Choroid plexus epithelial cell (primary cell): ENCODE data around the gene SND1.

Source experiments
- DNase-seq: peaks from one replicate; pipeline ENCODE4 v3.0.0-alpha.2; 2010; ENCODE audit warnings: low read depth
- H3K4me3 ChIP-seq: 2 replicates; pipeline ENCODE4 v1.5.1; 2011; ENCODE audit warnings: low read depth, mild to moderate bottlenecking, control low read depth, low read length, moderate library complexity
- TF ChIP-seq, protein P1 (sequence below): conservative IDR thresholded peaks from 2 replicates; pipeline ENCODE4 v1.5.1; 2011; ENCODE audit warnings: low read depth, mild to moderate bottlenecking, control low read depth, inconsistent platforms, low read length, moderate library complexity

The SND1 gene

GRCh38 chr7:128034825-128035224 lies 382.8 kb downstream of the SND1 start:
- TF ChIP-seq, protein P1, sequence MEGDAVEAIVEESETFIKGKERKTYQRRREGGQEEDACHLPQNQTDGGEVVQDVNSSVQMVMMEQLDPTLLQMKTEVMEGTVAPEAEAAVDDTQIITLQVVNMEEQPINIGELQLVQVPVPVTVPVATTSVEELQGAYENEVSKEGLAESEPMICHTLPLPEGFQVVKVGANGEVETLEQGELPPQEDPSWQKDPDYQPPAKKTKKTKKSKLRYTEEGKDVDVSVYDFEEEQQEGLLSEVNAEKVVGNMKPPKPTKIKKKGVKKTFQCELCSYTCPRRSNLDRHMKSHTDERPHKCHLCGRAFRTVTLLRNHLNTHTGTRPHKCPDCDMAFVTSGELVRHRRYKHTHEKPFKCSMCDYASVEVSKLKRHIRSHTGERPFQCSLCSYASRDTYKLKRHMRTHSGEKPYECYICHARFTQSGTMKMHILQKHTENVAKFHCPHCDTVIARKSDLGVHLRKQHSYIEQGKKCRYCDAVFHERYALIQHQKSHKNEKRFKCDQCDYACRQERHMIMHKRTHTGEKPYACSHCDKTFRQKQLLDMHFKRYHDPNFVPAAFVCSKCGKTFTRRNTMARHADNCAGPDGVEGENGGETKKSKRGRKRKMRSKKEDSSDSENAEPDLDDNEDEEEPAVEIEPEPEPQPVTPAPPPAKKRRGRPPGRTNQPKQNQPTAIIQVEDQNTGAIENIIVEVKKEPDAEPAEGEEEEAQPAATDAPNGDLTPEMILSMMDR = no peak
- no peak for DNase-seq
- H3K4me3 ChIP-seq = no peak overlapping the region

DNA sequence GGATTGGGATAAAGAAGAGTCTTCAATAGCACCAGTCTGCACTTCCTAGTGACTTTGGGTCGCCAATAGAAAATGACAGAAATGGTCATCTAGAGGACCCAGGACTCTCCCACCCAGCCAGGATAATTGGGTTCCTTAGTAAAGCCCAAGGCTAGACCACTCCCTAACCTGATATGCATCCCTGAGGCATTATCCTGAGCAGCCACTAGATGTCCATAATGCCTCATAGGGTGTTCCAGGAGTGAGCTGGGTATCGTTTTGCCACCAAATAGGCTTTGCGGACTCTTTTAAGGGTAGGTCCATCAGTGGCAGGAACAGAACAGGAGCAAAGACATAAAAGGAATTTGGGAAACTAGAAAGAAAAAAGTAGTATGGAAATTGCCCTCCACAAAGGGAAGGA lies 383.7 kb downstream of the SND1 start:
- H3K4me3 ChIP-seq = no peak overlapping the region
- TF ChIP-seq, protein P1 = peak; percentile 78
- peak; percentile 58 for DNase-seq

- DNase-seq = no peak
- TF ChIP-seq, protein P1 = no peak
- no peak overlapping the region for H3K4me3 ChIP-seq
Observed at GRCh38 chr7:128036226-128036940, 384.4 kb downstream of the SND1 start.

GRCh38 chr7:128037081-128037480 lies 385.1 kb downstream of the SND1 start:
- DNase-seq = no peak
- H3K4me3 ChIP-seq = no peak overlapping the region
- TF ChIP-seq, protein P1 = peak; percentile 4

DNA sequence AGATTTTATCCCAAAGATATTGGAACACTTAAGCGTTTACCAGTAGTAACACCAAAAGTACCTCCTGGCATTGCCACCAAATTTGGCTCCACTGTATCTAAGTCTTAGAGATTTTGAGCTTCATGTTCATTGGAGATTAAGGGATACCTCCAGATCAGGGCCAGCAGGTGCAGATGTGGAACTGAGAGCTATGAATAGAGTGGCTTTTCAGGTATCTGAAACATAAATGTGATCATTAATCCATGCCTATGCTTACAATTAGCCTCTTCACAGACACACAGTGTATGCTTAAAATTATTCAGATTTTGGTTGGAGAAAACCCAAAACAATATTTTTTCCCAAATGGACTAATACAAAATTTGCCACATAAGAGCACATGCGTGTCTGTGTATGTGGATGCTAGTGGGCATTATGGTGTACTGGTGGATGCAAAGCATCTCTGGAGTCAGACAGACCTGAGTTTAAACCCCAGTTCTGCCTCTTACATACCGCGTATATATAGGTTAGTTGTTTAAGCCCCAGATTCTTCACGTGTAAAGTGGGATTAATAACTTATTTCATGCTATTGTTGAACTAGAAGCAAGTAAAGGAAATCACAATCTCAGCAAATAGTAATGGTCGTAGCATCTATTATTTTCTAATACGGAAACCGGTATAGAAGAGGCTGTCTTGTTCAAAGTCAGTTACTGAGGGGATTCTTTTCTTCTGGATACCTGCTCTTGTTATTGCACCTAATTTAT lies 386.1 kb downstream of the SND1 start:
- TF ChIP-seq, protein P1 = no peak
- no peak for DNase-seq
- H3K4me3 ChIP-seq = no peak overlapping the region

- DNase-seq = no peak
- TF ChIP-seq, protein P1 = no peak
- H3K4me3 ChIP-seq = no peak overlapping the region
Observed at GRCh38 chr7:128039544-128039953, 387.6 kb downstream of the SND1 start.

DNA sequence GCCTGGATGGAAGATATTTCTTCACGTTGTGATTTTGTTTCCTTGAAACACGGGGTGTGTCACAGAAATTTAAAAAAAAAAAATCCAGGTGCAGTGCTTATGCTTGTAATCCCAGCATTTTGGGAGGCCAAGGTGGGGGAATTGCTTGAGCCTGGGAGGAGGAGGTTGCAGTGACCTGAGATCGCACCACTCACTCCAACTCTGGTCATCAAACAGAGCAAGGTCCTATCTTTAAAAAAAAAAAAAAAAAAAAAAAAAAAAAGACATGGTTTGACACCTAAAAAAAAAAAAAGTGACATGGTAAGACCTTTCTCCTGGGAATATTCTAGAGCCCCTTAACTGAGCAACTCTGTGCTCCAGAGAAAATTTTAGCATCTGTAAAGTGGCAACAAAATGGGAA lies 388.2 kb downstream of the SND1 start:
- TF ChIP-seq, protein P1 = no peak
- DNase-seq = no peak
- H3K4me3 ChIP-seq = no peak overlapping the region
